MCF 10A (cell line): ENCODE data around the gene RAET1E. TPM values are rescaled to one million over a fixed set of nuclear protein-coding genes. Genes with fewer than 3 reads are reported as not detected.

Source experiments
- BruUV-seq: library from RNA; stranded (reverse); fragments of 400-500 nt; replicated peaks from 2 replicates; lab custom pipeline; 2021; lab: Mats Ljungman, UMichigan
- CTCF ChIA-PET: fragments of 300-600 bp; sonication (Branson Sonifier 250); formaldehyde crosslinking; extraction: SDS; loops from one replicate; lab custom pipeline; 2021; ENCODE audit warnings: antibody characterized with exemption, inconsistent platforms; lab: Yijun Ruan, JAX
- POLR2A ChIA-PET: fragments of 300-600, 350-650 bp; sonication (Branson Sonifier 250); formaldehyde crosslinking; extraction: SDS; loops from one replicate; lab custom pipeline; 2020; ENCODE audit warnings: antibody characterized with exemption, inconsistent platforms; lab: Yijun Ruan, JAX
- DNase-seq: peaks from one replicate; pipeline ENCODE4 v3.0.0-alpha.2; 2018; ENCODE audit not compliant: unreplicated experiment
- H3K27ac Mint-ChIP-seq: one replicate; pipeline ENCODE4 v1.8.0; 2022; ENCODE audit warnings: mild to moderate bottlenecking, low read depth, mixed read lengths; ENCODE audit not compliant: unreplicated experiment
- H3K27me3 Mint-ChIP-seq: one replicate; pipeline ENCODE4 v1.8.0; 2022; ENCODE audit warnings: mixed read lengths; ENCODE audit not compliant: insufficient read depth, unreplicated experiment
- H3K36me3 Mint-ChIP-seq: one replicate; pipeline ENCODE4 v1.8.0; 2022; ENCODE audit warnings: mild to moderate bottlenecking, moderate library complexity, mixed read lengths; ENCODE audit not compliant: insufficient read depth, unreplicated experiment
- H3K4me1 Mint-ChIP-seq: one replicate; pipeline ENCODE4 v1.8.0; 2022; ENCODE audit warnings: mixed read lengths; ENCODE audit not compliant: insufficient read depth, unreplicated experiment
- H3K4me3 Mint-ChIP-seq: one replicate; pipeline ENCODE4 v1.8.0; 2022; ENCODE audit warnings: mild to moderate bottlenecking, moderate library complexity, mixed read lengths; ENCODE audit not compliant: unreplicated experiment
- H3K9me3 Mint-ChIP-seq: one replicate; pipeline ENCODE4 v1.8.0; 2022; ENCODE audit warnings: mixed read lengths; ENCODE audit not compliant: unreplicated experiment
- CTCF ChIP-seq: fragments of 200-600 bp; IDR thresholded peaks from one replicate; pipeline ENCODE4 v1.8.0; 2022; ENCODE audit warnings: antibody characterized with exemption, mild to moderate bottlenecking; ENCODE audit not compliant: unreplicated experiment
- intact Hi-C: fragments of 100-400 bp; cut with micrococcal nuclease; formaldehyde crosslinking; loops from 2 replicates; pipeline ENCODE4 v1.14.1; 2022
- total RNA-seq: library from RNA; stranded (reverse); gene quantifications from 2 replicates; pipeline ENCODE4 v1.2.3, GENCODE V29; 2022

Gene RAET1E
- total RNA-seq, 1 experiment from 2014 or later, result 37.6 TPM

- H3K27ac Mint-ChIP-seq, result peak overlapping the region; percentile 85
- no peaks in the 10 kb centered on the region for H3K9me3 Mint-ChIP-seq
- peaks cover 63% of the 10 kb centered on the region for H3K4me1 Mint-ChIP-seq
- H3K4me3 Mint-ChIP-seq, result peak overlapping the region; percentile 41
- ChIA-PET POLR2A (interaction anchor here (0.6 to 3.5 kb wide), 16 partner anchors 10 to 402 kb away, joined by 3 to 37 read pairs (median 5); partner anchors contain the start of genes LATS1 and PCMT1), CTCF (interaction anchor here (0.6 to 1.3 kb wide), 7 partner anchors 10 to 180 kb away, joined by 3 to 5 read pairs (median 4); partner anchors contain the start of gene LATS1)
- no peak for TF ChIP-seq CTCF
- BruUV-seq, result no TSS peak
- peak; percentile 97 for DNase-seq
- no peaks in the 10 kb centered on the region for H3K36me3 Mint-ChIP-seq
- H3K27me3 Mint-ChIP-seq, result no peaks in the 10 kb centered on the region
- intact Hi-C loops, result loop anchor here (1.0 to 2.0 kb wide), 2 partner anchors 9 to 32 kb away; partner anchors contain the start of gene LRP11
Measured at GRCh38 chr6:149897015-149897697, 757 bp downstream of the RAET1E start.

- H3K36me3 Mint-ChIP-seq, result no peaks in the 10 kb centered on the region
- no TSS peak for BruUV-seq
- peak overlapping the region; percentile 41 for H3K4me3 Mint-ChIP-seq
- no peak for TF ChIP-seq CTCF
- ChIA-PET CTCF (interaction anchor here (0.7 to 1.4 kb wide), 5 partner anchors 9 to 179 kb away, joined by 3 to 4 read pairs (median 4); partner anchors contain the start of gene LATS1), POLR2A (interaction anchor here (0.9 to 3.5 kb wide), 12 partner anchors 9 to 178 kb away, joined by 3 to 37 read pairs (median 6); partner anchors contain the start of genes LATS1 and PCMT1)
- intact Hi-C loops, result loop anchor here (2.0 kb wide), 1 partner anchor 32 kb away; the partner anchor contains the start of gene LRP11
- DNase-seq, result peak; percentile 43
- H3K27ac Mint-ChIP-seq, result peak overlapping the region; percentile 85
- no peaks in the 10 kb centered on the region for H3K27me3 Mint-ChIP-seq
- no peaks in the 10 kb centered on the region for H3K9me3 Mint-ChIP-seq
- H3K4me1 Mint-ChIP-seq, result peaks cover 64% of the 10 kb centered on the region
Measured at GRCh38 chr6:149896491-149896890, 1.4 kb downstream of the RAET1E start.

GRCh38 chr6:149895833-149896271 lies 2.1 kb downstream of the RAET1E start:
- CTCF ChIA-PET, result interaction anchor here (0.8 to 2.2 kb wide), 7 partner anchors 10 to 179 kb away, joined by 3 to 14 read pairs (median 4); partner anchors contain the start of genes LATS1 and LRP11
- no TSS peak for BruUV-seq
- TF ChIP-seq CTCF, result no peak
- H3K9me3 Mint-ChIP-seq, result no peaks in the 10 kb centered on the region
- intact Hi-C loops, result loop anchor here (2.0 kb wide), 1 partner anchor 31 kb away; the partner anchor contains the start of gene LRP11
- H3K4me1 Mint-ChIP-seq, result peaks cover 69% of the 10 kb centered on the region
- POLR2A ChIA-PET, result interaction anchor here (0.6 to 3.5 kb wide), 14 partner anchors 8 to 842 kb away, joined by 3 to 37 read pairs (median 6); partner anchors contain the start of genes LATS1, LRP11 and PCMT1
- H3K36me3 Mint-ChIP-seq, result no peaks in the 10 kb centered on the region
- H3K27ac Mint-ChIP-seq, result peak overlapping the region; percentile 85
- H3K4me3 Mint-ChIP-seq, result peak overlapping the region; percentile 41
- DNase-seq, result peak; percentile 92
- no peaks in the 10 kb centered on the region for H3K27me3 Mint-ChIP-seq
